H9 (cell line): ENCODE data around the gene C17orf113. TPM values are rescaled to one million over a fixed set of nuclear protein-coding genes. Genes with fewer than 3 reads are reported as not detected.
A peak's percentile ranks its signal among the peaks of the same experiment; 100 is the strongest.

Experiments used
- DNase-seq: peaks from one replicate; pipeline ENCODE4 v3.0.0-alpha.2; 2017
- H2AFZ ChIP-seq: one replicate; pipeline ENCODE4 v1.6.1; 2013; ENCODE audit warnings: mild to moderate bottlenecking, low read length, control low read depth, moderate library complexity
- H2AK5ac ChIP-seq: 2 replicates; pipeline ENCODE4 v1.6.1; 2013; ENCODE audit warnings: low read length, control low read depth, mixed read lengths; ENCODE audit not compliant: insufficient read length
- H2BK120ac ChIP-seq: one replicate; pipeline ENCODE4 v1.6.1; 2013; ENCODE audit warnings: low read depth, mild to moderate bottlenecking, low read length, control low read depth, inconsistent platforms; ENCODE audit not compliant: poor library complexity, severe bottlenecking
- H2BK12ac ChIP-seq: 2 replicates; pipeline ENCODE4 v1.6.1; 2013; ENCODE audit warnings: low read length, control low read depth, mixed read lengths, low read depth; ENCODE audit not compliant: insufficient read length
- H2BK15ac ChIP-seq: 2 replicates; pipeline ENCODE4 v1.6.1; 2013; ENCODE audit warnings: low read depth, low read length, control low read depth
- H2BK20ac ChIP-seq: one replicate; pipeline ENCODE4 v1.6.1; 2013; ENCODE audit warnings: low read depth, mild to moderate bottlenecking, low read length, control low read depth, inconsistent platforms; ENCODE audit not compliant: poor library complexity, severe bottlenecking
- H2BK5ac ChIP-seq: 2 replicates; pipeline ENCODE4 v1.6.1; 2013; ENCODE audit warnings: low read length, control low read depth, mixed read lengths; ENCODE audit not compliant: insufficient read length
- H3K14ac ChIP-seq: 2 replicates; pipeline ENCODE4 v1.6.1; 2013; ENCODE audit warnings: low read length, control low read depth; ENCODE audit not compliant: insufficient read depth
- H3K18ac ChIP-seq: 2 replicates; pipeline ENCODE4 v1.6.1; 2013; ENCODE audit warnings: low read depth, mild to moderate bottlenecking, mixed read lengths, low read length, control low read depth; ENCODE audit not compliant: insufficient read length
- H3K23ac ChIP-seq: 2 replicates; pipeline ENCODE4 v1.6.1; 2013; ENCODE audit warnings: low read length, control low read depth, mixed read lengths, low read depth; ENCODE audit not compliant: insufficient read length
- H3K23me2 ChIP-seq: 2 replicates; pipeline ENCODE4 v1.6.1; 2013; ENCODE audit warnings: low read depth, mild to moderate bottlenecking, mixed read lengths, low read length, control low read depth; ENCODE audit not compliant: insufficient read length, poor library complexity, severe bottlenecking
- H3K27ac ChIP-seq: 2 replicates; pipeline ENCODE4 v1.5.1; 2013; ENCODE audit warnings: low read length, control low read depth, mixed read lengths, low read depth; ENCODE audit not compliant: insufficient read length
- H3K27me3 ChIP-seq: 2 replicates; pipeline ENCODE4 v1.6.1; 2013; ENCODE audit warnings: low read length, control low read depth, inconsistent platforms; ENCODE audit not compliant: insufficient read depth
- H3K4ac ChIP-seq: 2 replicates; pipeline ENCODE4 v1.6.1; 2013; ENCODE audit warnings: low read depth, mild to moderate bottlenecking, control low read depth, inconsistent platforms, low read length, moderate library complexity
- H3K4me1 ChIP-seq: 2 replicates; pipeline ENCODE4 v1.6.1; 2013; ENCODE audit warnings: low read length, control low read depth, inconsistent platforms; ENCODE audit not compliant: insufficient read depth
- H3K4me2 ChIP-seq: 2 replicates; pipeline ENCODE4 v1.6.1; 2013; ENCODE audit warnings: low read length, control low read depth, mixed read lengths; ENCODE audit not compliant: insufficient read length, insufficient read depth
- H3K56ac ChIP-seq: 2 replicates; pipeline ENCODE4 v1.6.1; 2013; ENCODE audit warnings: low read depth, mild to moderate bottlenecking, mixed read lengths, low read length, control low read depth; ENCODE audit not compliant: insufficient read length
- H3K79me1 ChIP-seq: 2 replicates; pipeline ENCODE4 v1.6.1; 2013; ENCODE audit warnings: low read depth, mild to moderate bottlenecking, moderate library complexity, low read length, control low read depth, inconsistent platforms; ENCODE audit not compliant: insufficient read depth, poor library complexity, severe bottlenecking
- H3K79me2 ChIP-seq: 2 replicates; pipeline ENCODE4 v1.6.1; 2013; ENCODE audit warnings: low read length, control low read depth, inconsistent platforms; ENCODE audit not compliant: insufficient read depth
- H3K9ac ChIP-seq: 2 replicates; pipeline ENCODE4 v1.6.1; 2013; ENCODE audit warnings: low read length, control low read depth, mixed read lengths; ENCODE audit not compliant: insufficient read length; ENCODE audit errors: extremely low read depth
- H3K9me3 ChIP-seq: one replicate; pipeline ENCODE4 v1.6.1; 2013; ENCODE audit warnings: low read depth, low read length, inconsistent platforms; ENCODE audit not compliant: control insufficient read depth
- H3T11ph ChIP-seq: one replicate; pipeline ENCODE4 v1.6.1; 2013; ENCODE audit warnings: mild to moderate bottlenecking, low read length, control low read depth, inconsistent platforms
- H4K20me1 ChIP-seq: one replicate; pipeline ENCODE4 v1.6.1; 2013; ENCODE audit not compliant: control insufficient read depth, insufficient read length, insufficient read depth
- H4K5ac ChIP-seq: 2 replicates; pipeline ENCODE4 v1.6.1; 2013; ENCODE audit warnings: low read depth, mild to moderate bottlenecking, mixed read lengths, low read length, control low read depth; ENCODE audit not compliant: insufficient read length
- H4K8ac ChIP-seq: replicated peaks from 2 replicates; pipeline ENCODE4 v1.6.1; 2013; ENCODE audit warnings: low read length, control low read depth, mixed read lengths, low read depth; ENCODE audit not compliant: insufficient read length
- H4K91ac ChIP-seq: 2 replicates; pipeline ENCODE4 v1.6.1; 2013; ENCODE audit warnings: low read depth, mild to moderate bottlenecking, moderate library complexity, mixed read lengths, low read length, control low read depth; ENCODE audit not compliant: insufficient read length
- H3K27ac Mint-ChIP-seq, 3 experiments: 2 replicates in 2 of 3; 3 replicates in 1 of 3; pipeline ENCODE4 v1.8.0; 2020 to 2021; ENCODE audit warnings: mixed read lengths in 3 of 3, mild to moderate bottlenecking in 1 of 3, moderate library complexity in 1 of 3
- H3K27me3 Mint-ChIP-seq: 2 replicates; pipeline ENCODE4 v1.8.0; 2021; ENCODE audit warnings: low read depth, mild to moderate bottlenecking, moderate library complexity, mixed read lengths
- H3K36me3 Mint-ChIP-seq, 3 experiments: 2 replicates in 2 of 3; 3 replicates in 1 of 3; pipeline ENCODE4 v1.8.0; 2020 to 2021; ENCODE audit warnings: low read depth in 3 of 3, mixed read lengths in 3 of 3; ENCODE audit not compliant: insufficient read depth in 1 of 3
- H3K4me1 Mint-ChIP-seq, 2 experiments: 2 replicates each; pipeline ENCODE4 v1.8.0; 2020; ENCODE audit warnings: mixed read lengths in 2 of 2
- H3K4me3 Mint-ChIP-seq, 2 experiments: 2 replicates in 1 of 2; 3 replicates in 1 of 2; pipeline ENCODE4 v1.8.0; 2020 to 2021; ENCODE audit warnings: mild to moderate bottlenecking in 2 of 2, mixed read lengths in 2 of 2, moderate library complexity in 1 of 2
- H3K9me3 Mint-ChIP-seq, 2 experiments: 2 replicates in 1 of 2; 3 replicates in 1 of 2; pipeline ENCODE4 v1.8.0; 2020; ENCODE audit warnings: mild to moderate bottlenecking in 2 of 2, mixed read lengths in 2 of 2, moderate library complexity in 1 of 2
- WGBS: extraction: QIAGEN DNeasy Blood & Tissue Kit; methylation state at CpG from one replicate; pipeline ENCODE4 v1.1.7; 2013; ENCODE audit warnings: missing lambda C conversion rate, low lambda C conversion rate, mixed read lengths; ENCODE audit not compliant: insufficient read length; ENCODE audit errors: extremely low coverage; 5-methylcytosine and 5-hydroxymethylcytosine counted together
- total RNA-seq: library from RNA; stranded (reverse); gene quantifications from 2 replicates; pipeline ENCODE4 v1.2.1, GENCODE V29; 2021
- TF ChIP-seq, protein P1 (sequence below): fragments of 200-600 bp; sonication (generic); conservative IDR thresholded peaks from 3 replicates; pipeline ENCODE4 v1.8.0; 2021; ENCODE audit warnings: antibody characterized with exemption, mild to moderate bottlenecking

C17orf113 gene
- total RNA-seq, 1 experiment from 2014 or later: 1.0 TPM

- no peak overlapping the region for H3K27ac ChIP-seq
- H2AK5ac ChIP-seq: no peak overlapping the region
- H2AFZ ChIP-seq: no peak overlapping the region
- H4K91ac ChIP-seq: no peak overlapping the region
- H3K4ac ChIP-seq: no peak overlapping the region
- no peak overlapping the region for H3T11ph ChIP-seq
- H3K36me3 Mint-ChIP-seq: peaks cover 17 to 34% (median 30%) of the 10 kb centered on the region in 3 experiments
- H2BK15ac ChIP-seq: no peak overlapping the region
- TF ChIP-seq, protein P1, sequence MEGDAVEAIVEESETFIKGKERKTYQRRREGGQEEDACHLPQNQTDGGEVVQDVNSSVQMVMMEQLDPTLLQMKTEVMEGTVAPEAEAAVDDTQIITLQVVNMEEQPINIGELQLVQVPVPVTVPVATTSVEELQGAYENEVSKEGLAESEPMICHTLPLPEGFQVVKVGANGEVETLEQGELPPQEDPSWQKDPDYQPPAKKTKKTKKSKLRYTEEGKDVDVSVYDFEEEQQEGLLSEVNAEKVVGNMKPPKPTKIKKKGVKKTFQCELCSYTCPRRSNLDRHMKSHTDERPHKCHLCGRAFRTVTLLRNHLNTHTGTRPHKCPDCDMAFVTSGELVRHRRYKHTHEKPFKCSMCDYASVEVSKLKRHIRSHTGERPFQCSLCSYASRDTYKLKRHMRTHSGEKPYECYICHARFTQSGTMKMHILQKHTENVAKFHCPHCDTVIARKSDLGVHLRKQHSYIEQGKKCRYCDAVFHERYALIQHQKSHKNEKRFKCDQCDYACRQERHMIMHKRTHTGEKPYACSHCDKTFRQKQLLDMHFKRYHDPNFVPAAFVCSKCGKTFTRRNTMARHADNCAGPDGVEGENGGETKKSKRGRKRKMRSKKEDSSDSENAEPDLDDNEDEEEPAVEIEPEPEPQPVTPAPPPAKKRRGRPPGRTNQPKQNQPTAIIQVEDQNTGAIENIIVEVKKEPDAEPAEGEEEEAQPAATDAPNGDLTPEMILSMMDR: no peak
- no peak overlapping the region for H3K4me3 Mint-ChIP-seq
- no peaks in the 10 kb centered on the region for H3K23me2 ChIP-seq
- H3K27me3 Mint-ChIP-seq: peaks cover 1% of the 10 kb centered on the region
- H2BK5ac ChIP-seq: no peak overlapping the region
- H2BK120ac ChIP-seq: no peak overlapping the region
- no peaks in the 10 kb centered on the region for H3K79me1 ChIP-seq
- no peak overlapping the region for H3K9ac ChIP-seq
- no peaks in the 10 kb centered on the region for H3K27me3 ChIP-seq
- no peaks in the 10 kb centered on the region for H4K20me1 ChIP-seq
- WGBS: no CpG with 5 or more reads among the region's 17 CpGs
- no peaks in the 10 kb centered on the region for H3K79me2 ChIP-seq
- H4K8ac ChIP-seq: no peak overlapping the region
- no peak overlapping the region for H2BK20ac ChIP-seq
- H3K9me3 Mint-ChIP-seq: no peaks in the 10 kb centered on the region
- H4K5ac ChIP-seq: no peak overlapping the region
- H2BK12ac ChIP-seq: no peak overlapping the region
- H3K56ac ChIP-seq: no peak overlapping the region
- peaks cover 18 to 32% of the 10 kb centered on the region in 2 experiments for H3K4me1 Mint-ChIP-seq
- no peaks in the 10 kb centered on the region for H3K4me1 ChIP-seq
- H3K23ac ChIP-seq: no peak overlapping the region
- no peak for DNase-seq
- peak overlapping the region in 1 of 3 experiments; percentile 34; a peak in 3 of 7 replicates for H3K27ac Mint-ChIP-seq
- H3K9me3 ChIP-seq: no peaks in the 10 kb centered on the region
- H3K4me2 ChIP-seq: no peak overlapping the region
- no peak overlapping the region for H3K14ac ChIP-seq
- no peak overlapping the region for H3K18ac ChIP-seq
Observed at GRCh38 chr17:42026857-42027589, 23.4 kb downstream of the C17orf113 start.
